Measurements from ENCODE around the gene UBR2.

Gene UBR2

GRCh38 chr6:42563697-42564505, at the start of gene UBR2:
TSS of gene UBR2 (plus strand) at chr6:42564029. CDS start at chr6:42564320, 291 bp downstream.
- DNase-seq = peak; percentile 99

DNA sequence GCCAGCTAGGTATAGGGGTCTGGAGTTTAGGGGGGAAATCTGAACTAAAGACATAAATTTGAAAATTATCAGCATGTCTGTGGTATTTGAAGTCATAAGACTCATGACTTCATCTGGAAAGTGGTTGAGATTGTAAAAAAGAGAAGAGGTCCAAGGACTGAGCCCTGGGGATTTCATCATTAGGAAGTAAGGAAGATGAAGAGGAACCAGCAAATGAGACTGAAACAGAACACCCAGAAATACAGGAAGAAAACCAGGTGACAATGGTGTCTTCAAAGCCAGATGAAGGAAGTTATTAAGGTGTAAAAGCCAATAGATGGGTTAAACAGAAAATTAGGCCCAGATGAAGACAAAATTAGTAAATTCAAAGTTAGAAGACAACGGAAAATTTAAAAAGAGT, 49.1 kb upstream of the UBR2 start:
- no peak for DNase-seq

DNA sequence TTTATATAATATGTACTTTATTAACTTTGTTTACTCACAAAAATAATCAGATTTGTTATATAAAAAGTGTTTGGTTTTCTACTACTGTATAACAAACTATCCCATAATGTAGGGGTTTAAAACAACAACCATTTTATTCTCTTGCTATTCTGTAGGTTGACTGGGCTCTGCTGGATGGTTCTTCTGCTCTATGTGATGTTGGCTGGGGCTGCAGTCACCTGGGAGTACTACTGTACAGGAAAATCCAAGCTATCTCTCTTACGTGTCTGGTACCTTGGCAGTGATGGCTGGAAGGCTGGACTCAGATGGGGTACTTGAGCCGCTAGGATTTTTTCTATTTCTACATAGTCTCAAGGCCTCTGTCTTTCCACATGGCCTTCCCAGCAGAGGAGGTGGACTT, 44.0 kb upstream of the UBR2 start:
- DNase-seq = no peak

GRCh38 chr6:42520786-42521607, 42.8 kb upstream of the UBR2 start:
- peak; percentile 86 for DNase-seq

DNA sequence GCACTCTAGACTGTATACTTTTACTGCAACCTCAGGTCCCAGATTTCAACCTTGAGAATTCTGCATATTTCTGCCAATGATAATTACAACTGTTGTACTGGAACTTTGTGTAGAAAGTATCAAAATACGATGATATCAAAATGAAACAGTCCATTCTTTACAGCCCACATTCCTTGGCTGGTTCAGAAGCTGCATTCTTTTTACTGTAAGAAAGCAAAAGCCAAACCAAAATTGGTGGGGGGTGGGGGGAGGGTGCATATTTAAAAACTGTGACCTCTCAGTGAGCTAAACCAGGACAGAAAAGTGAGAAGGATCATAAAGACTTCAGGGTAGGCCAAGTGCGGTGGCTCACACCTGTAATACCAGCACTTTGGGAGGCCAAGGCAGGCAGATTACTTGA, 41.8 kb upstream of the UBR2 start:
- peak; percentile 60 for DNase-seq

GRCh38 chr6:42522942-42523814, 40.7 kb upstream of the UBR2 start:
- peak; percentile 44 for DNase-seq

- DNase-seq = no peak
These were observed 38.6 kb upstream of the UBR2 start for GRCh38 chr6:42525206-42525605.

GRCh38 chr6:42526616-42527015, 37.2 kb upstream of the UBR2 start:
- DNase-seq = no peak

DNA sequence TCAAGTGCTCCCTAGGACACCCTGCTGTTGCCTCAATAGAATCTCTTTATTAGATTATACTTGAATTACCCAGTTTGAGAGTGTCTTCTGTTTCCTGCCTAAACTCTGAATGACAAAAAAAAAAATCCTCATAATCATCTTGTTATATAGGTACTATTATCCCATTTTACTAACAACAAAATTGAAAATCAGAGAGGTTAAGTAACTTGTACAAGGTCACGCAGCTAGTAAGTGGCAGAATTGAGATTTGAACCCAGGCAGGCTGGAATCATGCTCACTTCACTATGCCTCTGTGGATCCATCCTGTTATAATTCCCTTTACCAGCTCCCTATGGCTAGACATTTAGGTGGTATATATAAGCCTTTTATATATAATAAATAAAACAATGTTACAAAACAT, 36.6 kb upstream of the UBR2 start:
- no peak for DNase-seq

DNA sequence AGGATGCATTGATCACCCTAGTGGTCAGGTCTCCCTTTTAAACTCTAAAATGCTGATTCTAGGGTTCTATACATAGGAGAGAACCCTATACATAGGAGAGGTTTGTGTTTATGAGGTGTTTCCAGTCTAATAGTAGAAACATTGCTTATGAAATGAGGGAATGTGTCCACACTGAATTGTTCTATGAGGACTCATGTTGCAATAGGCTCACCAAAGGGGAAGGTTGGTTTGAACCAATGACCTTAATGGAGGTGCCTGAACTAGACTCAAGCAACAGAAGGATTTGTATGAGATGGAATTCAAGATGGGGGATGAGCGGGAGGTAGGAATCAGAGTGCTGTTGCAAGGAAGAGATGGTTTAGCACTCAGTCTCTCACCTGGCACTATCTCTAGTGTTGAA, 33.5 kb upstream of the UBR2 start:
- no peak for DNase-seq

GRCh38 chr6:42530751-42531150, 33.1 kb upstream of the UBR2 start:
- no peak for DNase-seq

DNA sequence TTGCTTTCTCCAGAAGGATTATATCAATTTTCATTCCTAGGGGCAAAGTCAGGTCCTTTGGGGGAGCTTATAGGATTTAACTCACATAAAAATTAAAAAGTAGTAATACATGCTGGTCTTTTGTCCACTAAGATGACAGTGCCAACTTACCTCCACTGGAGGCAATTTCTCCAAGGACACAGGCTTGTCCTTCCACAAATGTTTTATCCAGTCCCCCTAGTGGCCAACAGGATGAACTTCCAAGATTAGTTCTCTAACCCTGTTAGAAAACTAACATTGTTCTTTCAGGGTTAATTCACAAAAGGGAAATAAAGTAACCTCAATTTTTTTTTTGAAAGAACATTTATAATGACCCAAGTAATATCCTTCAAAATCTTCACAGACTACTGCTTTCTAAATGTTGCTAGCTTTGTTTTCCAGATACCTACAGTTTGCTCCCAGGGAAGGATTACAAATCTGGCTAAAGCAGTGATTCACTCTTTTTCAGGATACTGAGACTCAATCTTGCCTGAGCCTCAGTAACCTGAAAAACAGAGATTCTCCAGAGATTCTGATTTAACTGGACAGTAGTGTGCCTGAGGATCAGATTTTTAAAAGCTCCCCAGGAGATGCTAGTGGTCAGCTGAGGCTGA, 31.7 kb upstream of the UBR2 start:
- DNase-seq = peak; percentile 66

- no peak for DNase-seq
These were observed 30.0 kb upstream of the UBR2 start for GRCh38 chr6:42533794-42534193.

DNA sequence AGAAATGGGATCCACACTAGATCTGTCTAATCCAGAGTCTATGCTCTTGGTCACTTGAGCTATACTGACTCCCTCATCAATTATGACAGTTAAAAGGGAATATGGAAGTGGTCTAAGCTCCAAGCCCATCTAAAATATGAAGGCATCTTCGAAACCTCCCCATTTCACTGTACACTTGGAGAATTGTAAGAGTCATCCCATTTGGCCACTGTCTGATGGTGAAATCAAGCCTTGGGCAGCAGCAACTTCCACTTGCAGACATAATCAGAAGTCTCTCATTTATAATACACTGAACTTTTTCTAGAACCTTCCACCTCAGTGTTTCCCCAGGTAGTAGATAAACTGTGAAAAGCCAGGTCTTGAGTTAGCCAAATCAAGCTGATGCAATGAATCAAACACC, 26.3 kb upstream of the UBR2 start:
- no peak for DNase-seq

GRCh38 chr6:42539135-42539534, 24.7 kb upstream of the UBR2 start:
- no peak for DNase-seq

- DNase-seq = no peak
These were observed 18.5 kb upstream of the UBR2 start for GRCh38 chr6:42545226-42545773.

DNA sequence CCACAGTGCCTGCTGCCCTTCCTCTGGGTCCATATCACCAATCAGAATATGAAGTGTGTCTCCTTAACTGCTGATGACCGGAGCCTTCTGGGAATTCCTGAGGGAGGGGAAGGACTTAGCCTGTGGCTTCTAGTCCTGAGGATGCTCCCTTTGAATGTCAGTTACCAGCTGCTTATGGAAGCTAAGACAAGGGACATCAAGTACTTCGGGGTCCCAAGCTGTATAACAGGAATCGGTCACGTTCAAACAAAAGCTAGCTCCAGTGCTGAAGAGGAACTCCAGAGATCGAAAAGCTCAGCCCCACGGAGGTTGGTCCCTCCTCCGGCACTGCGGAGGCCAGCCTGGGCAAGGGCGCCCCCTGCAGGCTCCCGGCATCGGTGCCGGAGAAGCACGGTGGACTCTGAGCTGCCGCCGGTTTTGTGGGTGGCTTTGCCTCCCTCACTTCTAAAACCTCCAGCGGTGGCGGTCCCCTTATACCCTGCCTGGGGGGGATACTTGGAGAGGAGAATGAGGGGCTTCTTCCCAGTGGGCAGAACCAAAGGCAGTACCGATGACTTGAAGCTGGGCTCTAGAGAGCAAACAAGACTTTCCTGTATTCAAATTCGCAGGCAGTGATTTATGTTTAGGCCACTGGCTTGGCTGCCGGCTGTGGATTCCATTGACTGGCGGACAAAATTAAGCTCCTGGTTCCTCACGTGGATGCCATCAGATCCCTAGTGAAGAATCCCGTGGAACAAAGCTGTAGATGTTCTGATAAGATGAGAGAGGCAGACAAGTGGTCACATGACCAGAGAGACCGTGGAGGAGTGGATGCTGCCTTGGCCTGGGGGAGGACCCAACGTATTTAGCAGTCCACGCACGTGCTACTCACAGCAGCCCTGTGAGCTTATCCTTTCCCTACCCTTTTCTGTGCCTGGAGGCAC, 16.2 kb upstream of the UBR2 start:
- DNase-seq = peak; percentile 74

GRCh38 chr6:42550277-42550676, 13.6 kb upstream of the UBR2 start:
- peak; percentile 20 for DNase-seq

DNA sequence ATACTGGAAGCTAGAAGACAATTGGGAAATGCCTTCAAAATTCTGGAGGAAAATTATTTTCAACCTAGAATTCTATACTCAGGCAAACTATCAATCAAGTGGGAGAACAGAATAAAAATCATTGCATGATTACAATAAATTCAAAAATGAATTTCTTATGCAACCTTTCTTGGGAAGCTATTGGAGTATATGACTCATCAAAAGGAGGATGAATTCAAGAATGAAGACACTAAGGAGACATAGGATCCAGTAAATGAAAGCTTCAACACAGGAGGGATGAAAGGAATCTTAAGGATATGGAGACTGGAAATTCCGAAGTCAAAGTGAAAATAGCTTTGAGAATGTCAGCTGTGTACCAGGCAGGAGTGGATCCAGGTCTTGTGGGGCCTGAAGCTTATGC, 12.6 kb upstream of the UBR2 start:
- DNase-seq = peak; percentile 43

DNA sequence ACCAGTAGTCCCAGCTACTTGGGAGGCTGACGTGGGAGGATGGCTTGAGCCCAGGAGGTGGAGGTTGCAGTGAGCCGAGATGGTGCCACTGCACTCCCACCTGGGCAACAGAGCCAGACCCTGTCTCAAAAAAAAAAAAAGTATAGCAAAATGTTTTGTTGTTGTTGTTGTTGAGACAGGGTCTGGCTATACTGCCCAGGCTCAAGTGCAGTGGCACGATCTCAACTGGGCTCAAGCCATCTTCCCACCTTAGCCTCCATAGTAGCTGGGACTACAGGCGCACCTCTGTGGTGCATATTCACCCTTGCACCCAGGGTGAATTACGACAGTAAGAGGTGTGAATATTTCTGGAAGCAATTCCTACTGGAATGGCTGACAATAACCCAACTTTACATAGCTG, 11.4 kb upstream of the UBR2 start:
- no peak for DNase-seq
